Measurements from ENCODE around the gene CELSR2. TPM values are rescaled to one million over a fixed set of nuclear protein-coding genes. Genes with fewer than 3 reads are reported as not detected.

The CELSR2 gene
- total RNA-seq, 1 donor: 0.27 TPM

GRCh38 chr1:109229531-109230127, 19.7 kb upstream of the CELSR2 start:
- DNase-seq (ENCODE audit: low read depth in 2 of 3, low spot score in 2 of 3): no peak

- no peak for DNase-seq (ENCODE audit: low read depth in 2 of 3, low spot score in 2 of 3)
These were observed 18.3 kb upstream of the CELSR2 start for GRCh38 chr1:109231066-109231465.

- DNase-seq (ENCODE audit: low read depth in 2 of 3, low spot score in 2 of 3): no peak
These were observed 14.2 kb upstream of the CELSR2 start for GRCh38 chr1:109235137-109235536.

- DNase-seq (ENCODE audit: low read depth in 2 of 3, low spot score in 2 of 3): no peak
These were observed 11.8 kb upstream of the CELSR2 start for GRCh38 chr1:109237512-109237911.

GRCh38 chr1:109238382-109238781, 11.0 kb upstream of the CELSR2 start:
- no peak for DNase-seq (ENCODE audit: low read depth in 2 of 3, low spot score in 2 of 3)

- no peak for DNase-seq (ENCODE audit: low read depth in 2 of 3, low spot score in 2 of 3)
These were observed 10.3 kb upstream of the CELSR2 start for GRCh38 chr1:109239047-109239408.

- peak in 1 of 3 donors; percentile 43 for DNase-seq (ENCODE audit: low read depth in 2 of 3, low spot score in 2 of 3)
These were observed 9.8 kb upstream of the CELSR2 start for GRCh38 chr1:109239409-109240068.

GRCh38 chr1:109240158-109241152, 8.9 kb upstream of the CELSR2 start:
- DNase-seq (ENCODE audit: low read depth in 2 of 3, low spot score in 2 of 3): no peak

- no peak for DNase-seq (ENCODE audit: low read depth in 2 of 3, low spot score in 2 of 3)
These were observed 8.0 kb upstream of the CELSR2 start for GRCh38 chr1:109241344-109241743.

GRCh38 chr1:109241841-109242345, 7.4 kb upstream of the CELSR2 start:
- no peak for DNase-seq (ENCODE audit: low read depth in 2 of 3, low spot score in 2 of 3)

GRCh38 chr1:109242387-109242786, 7.0 kb upstream of the CELSR2 start:
- no peak for DNase-seq (ENCODE audit: low read depth in 2 of 3, low spot score in 2 of 3)

- DNase-seq (ENCODE audit: low read depth in 2 of 3, low spot score in 2 of 3): no peak
These were observed 6.1 kb upstream of the CELSR2 start for GRCh38 chr1:109243221-109243620.

- DNase-seq (ENCODE audit: low read depth in 2 of 3, low spot score in 2 of 3): no peak
These were observed 5.3 kb upstream of the CELSR2 start for GRCh38 chr1:109243860-109244552.

GRCh38 chr1:109246141-109246551, 3.2 kb upstream of the CELSR2 start:
- no peak for DNase-seq (ENCODE audit: low read depth in 2 of 3, low spot score in 2 of 3)

GRCh38 chr1:109247401-109248365, 1.7 kb upstream of the CELSR2 start:
- no peak for DNase-seq (ENCODE audit: low read depth in 2 of 3, low spot score in 2 of 3)

GRCh38 chr1:109248444-109248796, 919 bp upstream of the CELSR2 start:
- DNase-seq (ENCODE audit: low read depth in 2 of 3, low spot score in 2 of 3): no peak

GRCh38 chr1:109249654-109250401, 489 bp downstream of the CELSR2 start:
- DNase-seq (ENCODE audit: low read depth in 2 of 3, low spot score in 2 of 3): no peak

GRCh38 chr1:109250454-109251276, 1.3 kb downstream of the CELSR2 start:
- no peak for DNase-seq (ENCODE audit: low read depth in 2 of 3, low spot score in 2 of 3)

Measured in hematopoietic multipotent progenitor cell (in vitro differentiated cells).